Measurements from ENCODE around the gene ZNF516.

ZNF516 gene

GRCh38 chr18:76385681-76385975 is 109.4 kb downstream of the ZNF516 start:
- Histone ChIP-seq H3K27ac (replicated peaks) (no peak overlapping the region), H3K4me3 (replicated peaks; ENCODE audit: insufficient read depth, low read length) (no peak overlapping the region), H3K27me3 (ENCODE audit: insufficient read depth, poor library complexity, severe bottlenecking) (no peaks in the 10 kb centered on the region)
- TF ChIP-seq CTCF (IDR thresholded peaks at IDR 0.05; ENCODE audit: insufficient read depth, low read length) (no peak), GABPA (IDR thresholded peaks at IDR 0.05; ENCODE audit: low read depth) (no peak), REST (IDR thresholded peaks at IDR 0.05; ENCODE audit: insufficient replicate concordance, low read depth) (peak; percentile 27), POLR2AphosphoS5 (IDR thresholded peaks at IDR 0.05; ENCODE audit: low read depth) (no peak)
- no peak for DNase-seq (ENCODE audit: low read depth in 1 of 2, low spot score in 1 of 2)

GRCh38 chr18:76384861-76385680 is 110.0 kb downstream of the ZNF516 start:
- TF ChIP-seq POLR2AphosphoS5 (IDR thresholded peaks at IDR 0.05; ENCODE audit: low read depth) (no peak; the same call in 1 of the 2 replicates), SPI1 (IDR thresholded peaks at IDR 0.05; ENCODE audit: borderline replicate concordance, low read depth) (no peak), CTCF (IDR thresholded peaks at IDR 0.05; ENCODE audit: insufficient read depth, low read length) (no peak), GABPA (IDR thresholded peaks at IDR 0.05; ENCODE audit: low read depth) (no peak), REST (IDR thresholded peaks at IDR 0.05; ENCODE audit: insufficient replicate concordance, low read depth) (no peak)
- no peak overlapping the region for H3K27ac ChIP-seq (replicated peaks)

GRCh38 chr18:76384114-76384790 is 110.8 kb downstream of the ZNF516 start:
- H3K27me3 ChIP-seq (ENCODE audit: insufficient read depth, poor library complexity, severe bottlenecking): no peaks in the 10 kb centered on the region

More at GRCh38 chr18:76384861-76385680, 110.0 kb downstream of the ZNF516 start:
- no peak overlapping the region for H3K4me3 ChIP-seq (replicated peaks; ENCODE audit: insufficient read depth, low read length)
- DNase-seq (ENCODE audit: low read depth in 1 of 2, low spot score in 1 of 2): no peak
- no peaks in the 10 kb centered on the region for H3K27me3 ChIP-seq (ENCODE audit: insufficient read depth, poor library complexity, severe bottlenecking)

More at GRCh38 chr18:76384114-76384790, 110.8 kb downstream of the ZNF516 start:
- Histone ChIP-seq H3K4me3 (replicated peaks; ENCODE audit: insufficient read depth, low read length) (no peak overlapping the region), H3K27ac (replicated peaks) (no peak overlapping the region)
- TF ChIP-seq REST (IDR thresholded peaks at IDR 0.05; ENCODE audit: insufficient replicate concordance, low read depth) (no peak), POLR2AphosphoS5 (IDR thresholded peaks at IDR 0.05; ENCODE audit: low read depth) (no peak), CTCF (IDR thresholded peaks at IDR 0.05; ENCODE audit: insufficient read depth, low read length) (no peak), GABPA (IDR thresholded peaks at IDR 0.05; ENCODE audit: low read depth) (no peak), SPI1 (IDR thresholded peaks at IDR 0.05; ENCODE audit: borderline replicate concordance, low read depth) (no peak)
- no peak for DNase-seq (ENCODE audit: low read depth in 1 of 2, low spot score in 1 of 2)
